ENCODE data around the gene LSM3. TPM values are rescaled to one million over a fixed set of nuclear protein-coding genes. Genes with fewer than 3 reads are reported as not detected.
A peak's percentile ranks its signal among the peaks of the same experiment; 100 is the strongest.

The LSM3 gene
- total RNA-seq, 1 experiment from 2014 or later, result 27.5 TPM

GRCh38 chr3:14148041-14148985 is 30.3 kb upstream of the LSM3 start:
- peaks cover 8% of the 10 kb centered on the region; the same call in 1 of the 2 replicates for H3K36me3 ChIP-seq
- DNase-seq, result no peak
- no peaks in the 10 kb centered on the region for H3K27me3 ChIP-seq
- H3K4me3 ChIP-seq, result no peak overlapping the region
- H3K4me1 ChIP-seq, result peaks cover 24% of the 10 kb centered on the region
- no peaks in the 10 kb centered on the region for H3K9me3 ChIP-seq (replicated peaks)
- no peak overlapping the region for H3K27ac ChIP-seq

- H3K27me3 ChIP-seq, result no peaks in the 10 kb centered on the region
- no peak for DNase-seq
- H3K4me1 ChIP-seq, result peaks cover 8% of the 10 kb centered on the region; the same call in 1 of the 2 replicates
- peaks cover 11% of the 10 kb centered on the region for H3K36me3 ChIP-seq
- no peak overlapping the region for H3K27ac ChIP-seq
- H3K4me3 ChIP-seq, result no peak overlapping the region
- H3K9me3 ChIP-seq (replicated peaks), result no peaks in the 10 kb centered on the region
Observed at GRCh38 chr3:14150078-14150477, 28.5 kb upstream of the LSM3 start.

DNA sequence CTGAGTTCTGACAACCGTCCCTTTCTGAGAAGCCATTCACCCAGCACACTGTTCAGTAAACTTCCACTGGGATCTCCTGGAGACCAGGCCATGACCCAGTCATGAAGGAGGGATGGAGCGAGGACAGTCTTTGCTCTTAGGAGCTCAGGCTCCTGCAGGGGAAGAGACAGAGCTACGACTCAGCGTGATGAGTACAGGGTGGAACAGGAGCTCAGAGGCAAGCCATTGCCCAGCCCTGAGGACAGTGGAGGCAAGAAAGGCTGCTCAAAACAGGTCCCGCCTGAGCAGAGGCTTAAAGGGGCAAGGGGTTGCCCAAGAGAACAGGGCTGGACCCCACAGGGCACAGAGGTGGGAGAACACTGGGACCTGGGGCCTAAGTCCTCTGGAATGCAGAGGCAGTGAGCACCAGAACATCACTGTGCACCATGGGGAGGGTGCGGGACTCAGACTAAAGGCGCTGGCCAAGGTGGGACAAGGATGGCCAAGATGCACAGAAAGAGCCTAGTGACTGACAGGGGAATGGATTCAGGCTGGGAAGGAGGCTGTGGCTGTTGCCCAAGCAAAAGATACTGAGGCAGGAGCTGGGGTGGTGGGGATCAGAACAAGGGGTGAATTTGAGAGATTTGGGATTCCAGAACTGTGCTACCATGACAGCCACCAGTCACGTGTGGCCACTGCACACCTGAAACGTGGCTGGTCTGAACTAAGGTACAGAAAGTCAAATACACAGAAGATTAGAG is 28.0 kb upstream of the LSM3 start:
- Histone ChIP-seq H3K27ac (no peak overlapping the region), H3K36me3 (peaks cover 12% of the 10 kb centered on the region), H3K4me1 (peaks cover 5% of the 10 kb centered on the region; the same call in 1 of the 2 replicates), H3K9me3 (replicated peaks) (no peaks in the 10 kb centered on the region), H3K27me3 (no peaks in the 10 kb centered on the region), H3K4me3 (no peak overlapping the region)
- no peak for DNase-seq

GRCh38 chr3:14151471-14152083 is 27.0 kb upstream of the LSM3 start:
- Histone ChIP-seq H3K9me3 (replicated peaks) (no peaks in the 10 kb centered on the region), H3K4me1 (no peaks in the 10 kb centered on the region), H3K4me3 (no peak overlapping the region), H3K27ac (no peak overlapping the region), H3K36me3 (peaks cover 14% of the 10 kb centered on the region), H3K27me3 (no peaks in the 10 kb centered on the region)
- DNase-seq, result no peak

- peaks cover 18% of the 10 kb centered on the region for H3K36me3 ChIP-seq
- H3K27me3 ChIP-seq, result no peaks in the 10 kb centered on the region
- no peaks in the 10 kb centered on the region for H3K9me3 ChIP-seq (replicated peaks)
- no peak overlapping the region for H3K4me3 ChIP-seq
- no peak overlapping the region for H3K27ac ChIP-seq
- peak in 1 of 2 experiments; percentile 24 for DNase-seq
- no peaks in the 10 kb centered on the region for H3K4me1 ChIP-seq
Observed at GRCh38 chr3:14152233-14152962, 26.2 kb upstream of the LSM3 start.

DNA sequence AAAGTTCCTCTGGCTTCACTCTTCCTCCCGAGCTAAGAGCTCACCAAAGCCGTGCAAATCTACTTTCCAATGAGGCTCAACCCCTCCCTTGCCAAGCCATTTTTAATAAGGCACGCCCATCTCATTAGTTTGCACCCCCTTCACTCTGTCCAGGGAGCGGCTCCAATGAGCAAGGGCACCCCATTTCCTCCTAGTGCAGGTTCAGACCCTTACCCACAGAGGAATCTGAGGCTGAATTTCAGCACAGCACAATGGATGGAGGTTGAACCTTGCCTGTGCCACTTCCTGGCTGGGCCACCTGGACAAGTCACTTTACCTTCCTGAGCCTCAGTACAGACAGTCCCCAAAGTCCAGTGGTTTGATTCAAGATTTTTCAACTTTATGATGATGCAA is 25.7 kb upstream of the LSM3 start:
- Histone ChIP-seq H3K27ac (no peak overlapping the region), H3K4me1 (no peaks in the 10 kb centered on the region), H3K36me3 (peaks cover 21% of the 10 kb centered on the region), H3K9me3 (replicated peaks) (no peaks in the 10 kb centered on the region), H3K4me3 (no peak overlapping the region), H3K27me3 (no peaks in the 10 kb centered on the region)
- no peak for DNase-seq

- Histone ChIP-seq H3K4me1 (no peaks in the 10 kb centered on the region), H3K27ac (no peak overlapping the region), H3K4me3 (no peak overlapping the region), H3K36me3 (peaks cover 21% of the 10 kb centered on the region), H3K9me3 (replicated peaks) (no peaks in the 10 kb centered on the region), H3K27me3 (no peaks in the 10 kb centered on the region)
- no peak for DNase-seq
Observed at GRCh38 chr3:14153663-14154062, 25.0 kb upstream of the LSM3 start.

- Histone ChIP-seq H3K4me1 (no peaks in the 10 kb centered on the region), H3K36me3 (peaks cover 27% of the 10 kb centered on the region), H3K9me3 (replicated peaks) (no peaks in the 10 kb centered on the region), H3K4me3 (no peak overlapping the region), H3K27ac (no peak overlapping the region), H3K27me3 (no peaks in the 10 kb centered on the region)
- no peak for DNase-seq
Observed at GRCh38 chr3:14154276-14154675, 24.3 kb upstream of the LSM3 start.

- peaks cover 32% of the 10 kb centered on the region for H3K36me3 ChIP-seq
- H3K4me1 ChIP-seq, result no peaks in the 10 kb centered on the region
- no peaks in the 10 kb centered on the region for H3K9me3 ChIP-seq (replicated peaks)
- H3K4me3 ChIP-seq, result no peak overlapping the region
- H3K27ac ChIP-seq, result no peak overlapping the region
- H3K27me3 ChIP-seq, result no peaks in the 10 kb centered on the region
- no peak for DNase-seq
Observed at GRCh38 chr3:14154895-14155440, 23.6 kb upstream of the LSM3 start.

DNA sequence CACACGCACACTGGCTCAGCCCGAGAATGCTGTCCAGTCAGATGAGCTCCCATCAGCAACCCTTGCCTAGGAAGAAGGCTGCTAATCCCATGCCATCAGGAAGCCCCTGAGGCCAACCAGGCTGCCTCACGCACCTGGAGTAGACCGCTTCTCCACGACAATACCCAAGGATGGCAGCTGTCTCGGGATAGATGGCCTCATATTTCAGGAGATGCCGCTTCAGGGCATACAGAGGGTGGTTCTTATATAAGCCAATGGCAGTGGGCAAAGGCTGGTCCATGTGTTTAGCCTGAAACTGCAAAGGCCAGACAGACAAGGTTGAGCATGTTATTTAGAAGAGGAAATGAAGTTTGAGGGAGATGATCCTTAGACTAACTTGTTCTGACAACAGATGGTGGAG is 22.4 kb upstream of the LSM3 start:
- Histone ChIP-seq H3K36me3 (peaks cover 45% of the 10 kb centered on the region), H3K27ac (no peak overlapping the region), H3K9me3 (replicated peaks) (peaks cover 7% of the 10 kb centered on the region), H3K4me1 (no peaks in the 10 kb centered on the region), H3K27me3 (no peaks in the 10 kb centered on the region), H3K4me3 (no peak overlapping the region)
- no peak for DNase-seq

DNA sequence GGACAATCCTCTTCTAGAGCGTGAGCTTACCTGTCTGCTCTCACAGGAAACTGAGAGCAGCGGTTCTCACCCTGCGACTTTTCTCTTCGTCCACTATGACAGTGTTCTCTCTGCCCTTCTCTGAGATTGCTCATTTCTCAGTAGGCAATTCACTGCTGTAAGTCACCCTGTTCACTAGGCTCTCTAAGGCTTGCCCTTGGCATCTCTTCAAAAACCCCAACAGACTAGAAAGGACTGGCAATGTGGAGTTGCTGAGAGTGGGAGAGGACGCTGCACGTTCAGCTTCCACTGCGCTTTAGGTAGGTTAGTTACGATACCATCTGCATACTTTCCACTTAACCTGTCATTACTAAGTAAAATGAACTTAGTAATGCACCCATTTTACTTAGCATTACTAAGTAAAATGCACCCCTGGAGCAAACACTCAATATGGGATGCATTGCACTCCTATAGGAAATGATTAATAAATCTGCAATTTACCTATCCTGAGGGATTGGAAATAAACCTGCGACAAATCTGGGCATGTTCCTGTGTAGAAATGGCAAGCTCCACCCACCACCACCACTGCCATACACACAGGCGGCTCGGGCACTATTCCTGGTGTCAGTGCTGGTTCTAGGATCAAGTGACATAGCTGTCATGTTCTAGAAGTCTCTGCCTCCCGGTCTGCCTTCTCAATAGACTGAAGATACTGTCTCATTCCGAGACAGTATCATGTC is 21.6 kb upstream of the LSM3 start:
- Histone ChIP-seq H3K36me3 (peaks cover 53% of the 10 kb centered on the region), H3K4me3 (no peak overlapping the region), H3K27me3 (no peaks in the 10 kb centered on the region)

DNA sequence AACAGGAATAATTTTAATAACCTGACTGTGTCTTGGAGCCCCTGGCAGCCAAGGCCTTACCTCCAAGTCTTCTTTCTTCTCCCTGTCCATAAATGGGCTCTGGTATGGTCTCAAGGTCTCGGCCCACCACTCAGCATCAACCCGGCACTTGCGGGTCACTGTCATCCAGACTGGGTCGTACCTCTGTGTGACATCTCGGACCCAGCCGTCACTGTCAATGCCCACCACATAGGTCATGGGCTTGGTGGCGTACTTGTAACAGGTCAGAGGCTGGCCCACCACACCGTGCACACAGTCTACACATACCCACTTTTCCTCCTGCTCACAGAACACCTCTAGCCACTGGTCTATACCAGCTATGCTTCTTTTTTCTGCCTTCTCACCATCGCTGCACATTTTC is 20.7 kb upstream of the LSM3 start:
- Histone ChIP-seq H3K9me3 (replicated peaks) (peaks cover 16% of the 10 kb centered on the region), H3K4me1 (no peaks in the 10 kb centered on the region), H3K27ac (no peak overlapping the region), H3K36me3 (peaks cover 56% of the 10 kb centered on the region), H3K27me3 (no peaks in the 10 kb centered on the region), H3K4me3 (no peak overlapping the region)
- no peak for DNase-seq

More for the DNA sequence above, 21.6 kb upstream of the LSM3 start:
- Histone ChIP-seq H3K9me3 (replicated peaks) (peaks cover 15% of the 10 kb centered on the region), H3K4me1 (no peaks in the 10 kb centered on the region), H3K27ac (no peak overlapping the region)
- DNase-seq, result no peak

DNA sequence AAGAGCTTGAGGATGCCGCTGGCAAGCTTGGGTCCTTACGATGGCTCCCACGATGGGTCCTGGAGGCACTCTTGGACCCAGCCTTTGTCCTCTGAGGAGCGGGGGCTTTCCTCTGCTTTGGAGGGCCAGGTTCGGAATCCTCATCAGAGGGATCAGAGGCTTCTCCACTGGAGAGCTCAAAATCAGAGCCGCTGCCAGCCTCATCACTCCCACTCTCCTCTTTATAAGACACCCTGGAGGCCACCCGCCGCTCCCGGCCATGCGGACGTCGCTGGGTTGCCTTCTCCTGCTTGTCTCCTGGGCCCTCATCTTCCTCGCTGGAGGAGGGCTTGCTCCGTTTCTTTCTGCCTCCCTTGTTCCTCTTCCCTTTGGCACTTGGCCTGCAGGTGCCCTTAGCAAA is 20.2 kb upstream of the LSM3 start:
- Histone ChIP-seq H3K36me3 (peaks cover 61% of the 10 kb centered on the region), H3K27me3 (no peaks in the 10 kb centered on the region), H3K4me1 (no peaks in the 10 kb centered on the region), H3K4me3 (no peak overlapping the region), H3K27ac (no peak overlapping the region), H3K9me3 (replicated peaks) (peaks cover 16% of the 10 kb centered on the region)
- no peak for DNase-seq

- Histone ChIP-seq H3K27ac (no peak overlapping the region), H3K9me3 (replicated peaks) (peaks cover 16% of the 10 kb centered on the region), H3K27me3 (no peaks in the 10 kb centered on the region), H3K4me1 (no peaks in the 10 kb centered on the region), H3K4me3 (no peak overlapping the region), H3K36me3 (peaks cover 68% of the 10 kb centered on the region)
- no peak for DNase-seq
Observed at GRCh38 chr3:14159426-14159825, 19.2 kb upstream of the LSM3 start.
